ENCODE data around the gene CGB1.
"Not testable (repeated sequence)": the region's sequence is repeated elsewhere in the genome, so short reads cannot be mapped to it uniquely, and the experiment has no call there.

The CGB1 gene

GRCh38 chr19:49058562-49058961 lies 21.9 kb upstream of the CGB1 start:
- no peak for TF ChIP-seq CTCF (IDR thresholded peaks at IDR 0.05; ENCODE audit: control insufficient read depth, extremely low read depth, insufficient read depth)
- DNase-seq (ENCODE audit: low read depth) = no peak
- no peak overlapping the region for H3K4me3 ChIP-seq (ENCODE audit: low read depth, low read length)

- H3K4me3 ChIP-seq (ENCODE audit: low read depth, low read length) = peak within 1 kb of the TSS; percentile 47
- TF ChIP-seq CTCF (IDR thresholded peaks at IDR 0.05; ENCODE audit: control insufficient read depth, extremely low read depth, insufficient read depth) = no peak
- DNase-seq (ENCODE audit: low read depth) = no peak
These were observed 21.0 kb upstream of the CGB1 start, which contains the start of gene CGB7 for GRCh38 chr19:49057636-49058234. TSS of gene CGB7 (minus strand) at chr19:49057749. CDS start at chr19:49055375, 2,374 bp downstream.

- not testable (repeated sequence) for H3K4me3 ChIP-seq (ENCODE audit: low read depth, low read length); DNase-seq (ENCODE audit: low read depth)
These were observed 20.4 kb upstream of the CGB1 start for GRCh38 chr19:49056902-49057596.

- TF ChIP-seq CTCF (IDR thresholded peaks at IDR 0.05; ENCODE audit: control insufficient read depth, extremely low read depth, insufficient read depth) = no peak
- DNase-seq (ENCODE audit: low read depth) = no peak
- peak overlapping the region; percentile 47 for H3K4me3 ChIP-seq (ENCODE audit: low read depth, low read length)
These were observed 19.6 kb upstream of the CGB1 start for GRCh38 chr19:49056101-49056901.

- H3K4me3 ChIP-seq (ENCODE audit: low read depth, low read length); DNase-seq (ENCODE audit: low read depth): not testable (repeated sequence)
These were observed 13.8 kb upstream of the CGB1 start for GRCh38 chr19:49050376-49051033.

GRCh38 chr19:49049834-49050233 lies 13.1 kb upstream of the CGB1 start:
- H3K4me3 ChIP-seq (ENCODE audit: low read depth, low read length); DNase-seq (ENCODE audit: low read depth): not testable (repeated sequence)

- not testable (repeated sequence) for DNase-seq (ENCODE audit: low read depth); H3K4me3 ChIP-seq (ENCODE audit: low read depth, low read length)
These were observed 12.3 kb upstream of the CGB1 start, which contains the start of gene CGB8 for GRCh38 chr19:49049011-49049410. TSS of gene CGB8 (minus strand) at chr19:49049111. CDS start at chr19:49048739, 372 bp downstream.

- DNase-seq (ENCODE audit: low read depth); H3K4me3 ChIP-seq (ENCODE audit: low read depth, low read length): not testable (repeated sequence)
These were observed 6.9 kb upstream of the CGB1 start, which contains the start of gene CGB5 for GRCh38 chr19:49043548-49043947. TSS of gene CGB5 (plus strand) at chr19:49043848. CDS start at chr19:49044210, 362 bp downstream.

GRCh38 chr19:49042666-49043065 lies 6.0 kb upstream of the CGB1 start:
- not testable (repeated sequence) for DNase-seq (ENCODE audit: low read depth); H3K4me3 ChIP-seq (ENCODE audit: low read depth, low read length)
